ENCODE data around the gene MRPL14. TPM values are rescaled to one million over a fixed set of nuclear protein-coding genes. Genes with fewer than 3 reads are reported as not detected.

MRPL14 gene
- total and polyA plus RNA-seq, 9 of the 15 experiments (the other 6 are each of a cell fraction or from before 2014, with no cell fraction given): 126 to 424 (median 165) TPM

DNA sequence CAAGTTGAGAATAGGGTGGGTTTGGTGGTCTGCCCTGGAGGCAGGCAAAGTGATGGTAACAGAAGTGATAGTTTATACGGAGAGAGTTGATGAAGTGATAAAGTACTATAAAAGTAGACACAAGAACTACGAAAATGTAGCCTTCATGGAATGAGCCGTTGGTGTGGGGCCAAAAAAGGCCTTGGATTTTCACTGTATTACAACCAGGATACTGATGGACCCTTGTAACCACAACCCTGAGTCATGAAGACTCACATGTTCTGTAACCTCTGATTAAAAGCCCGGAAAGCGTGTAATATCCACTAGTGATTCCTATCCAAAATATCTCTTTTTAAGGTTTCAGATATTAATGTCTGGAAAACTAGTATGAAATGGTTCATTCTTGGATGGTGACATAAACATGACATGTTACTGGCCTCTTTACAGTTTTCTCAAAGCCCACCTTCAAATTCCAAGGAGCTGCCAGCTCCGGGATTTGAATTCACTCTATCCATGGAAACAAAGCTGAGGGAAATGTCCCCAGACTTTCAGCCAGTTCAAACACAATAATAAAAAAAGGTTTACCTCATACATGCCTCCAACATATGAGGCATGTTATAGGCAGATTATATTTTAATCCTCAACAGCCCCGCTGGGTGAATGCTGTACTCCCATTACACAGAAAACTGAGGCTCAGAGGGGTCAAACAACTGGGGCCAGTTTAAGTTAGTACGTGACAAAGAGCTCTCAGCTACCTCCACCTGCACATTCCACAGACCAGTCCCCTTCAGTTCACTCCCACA lies 55.4 kb downstream of the MRPL14 start (continued):
- TF ChIP-seq MGA (IDR thresholded peaks at IDR 0.05) (peak; percentile 16; the same call in 1 of the 2 replicates), ZNF316 (IDR thresholded peaks at IDR 0.05) (no peak), SRSF9 (IDR thresholded peaks at IDR 0.05; ENCODE audit: borderline replicate concordance, low read depth, low read length) (no peak), ZNF175 (CRISPR knock-in tag; IDR thresholded peaks at IDR 0.05; ENCODE audit: low read depth) (peak; percentile 87), BCOR (IDR thresholded peaks at IDR 0.05) (peak; percentile 86), FOXA1 (IDR thresholded peaks at IDR 0.05; ENCODE audit: borderline replicate concordance) (no peak), ZNF134 (CRISPR knock-in tag; conservative IDR thresholded peaks at IDR 0.05) (no peak), NFXL1 (CRISPR knock-in tag; IDR thresholded peaks at IDR 0.05) (no peak), FOSL1 (tag; conservative IDR thresholded peaks at IDR 0.05) (peak; percentile 96), NFIX (CRISPR knock-in tag; IDR thresholded peaks at IDR 0.05; ENCODE audit: low read depth) (no peak), ZNF395 (CRISPR knock-in tag; IDR thresholded peaks at IDR 0.05) (peak; percentile 40; the same call in 1 of the 2 replicates), TCF3 (CRISPR knock-in tag; IDR thresholded peaks at IDR 0.05) (0 out of 2 replicates have a peak, but pooled peaks have one; percentile 16), KLF10 (CRISPR knock-in tag; IDR thresholded peaks at IDR 0.05) (no peak), ELF2 (CRISPR knock-in tag; IDR thresholded peaks at IDR 0.05) (0 out of 2 replicates have a peak, but pooled peaks have one; percentile 24), NR2F6 (CRISPR knock-in tag; IDR thresholded peaks at IDR 0.05) (no peak), FOXJ3 (CRISPR knock-in tag; IDR thresholded peaks at IDR 0.05) (no peak)

All from K562 (cell line).